CD4-positive, alpha-beta T cell treated with Interferon alpha-2 for 1 hour (primary cell): ENCODE results near the gene LRRC37A.
"Not testable (repeated sequence)": the region's sequence is repeated elsewhere in the genome, so short reads cannot be mapped to it uniquely, and the experiment has no call there.

Experiments
- DNase-seq, 2 donors: peaks; one replicate each; pipeline ENCODE4 v3.0.0-alpha.2; 2020 to 2022

Gene LRRC37A

GRCh38 chr17:46294831-46295230 is at the start of gene LRRC37A:
LRRC37A (plus strand) TSS chr17:46295131; CDS start chr17:46295134, 3 bp downstream.
- DNase-seq, result not testable (repeated sequence)

GRCh38 chr17:46249153-46249552 is 45.8 kb upstream of the LRRC37A start:
- DNase-seq, result not testable (repeated sequence)

- not testable (repeated sequence) for DNase-seq
Observed at GRCh38 chr17:46252804-46253203, 42.1 kb upstream of the LRRC37A start.

- peak; percentile 84 for DNase-seq
Observed at GRCh38 chr17:46253722-46254121, 41.2 kb upstream of the LRRC37A start.

GRCh38 chr17:46254215-46254614 is 40.7 kb upstream of the LRRC37A start:
- not testable (repeated sequence) for DNase-seq

DNA sequence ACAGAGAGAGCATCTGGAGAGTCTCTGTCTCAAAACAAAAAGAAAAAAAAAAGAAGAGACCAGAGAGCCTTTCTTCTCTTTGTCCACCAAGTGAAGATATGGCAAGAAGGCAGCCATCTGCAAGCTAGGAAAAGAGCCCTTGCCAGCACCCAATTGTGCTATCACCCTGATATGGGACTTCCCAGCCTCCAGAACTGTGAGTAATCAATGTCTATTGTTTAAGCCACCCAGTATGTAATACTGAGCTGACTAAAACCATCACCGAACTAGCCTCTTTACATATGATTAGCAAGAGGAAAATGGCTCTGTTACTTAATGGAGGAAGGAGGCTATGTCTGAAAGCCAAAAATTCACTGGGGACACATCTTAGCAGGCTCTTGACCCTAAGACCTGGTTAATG is 38.6 kb upstream of the LRRC37A start:
- DNase-seq, result not testable (repeated sequence)

GRCh38 chr17:46259845-46260661 is 34.9 kb upstream of the LRRC37A start:
- DNase-seq, result not testable (repeated sequence)

DNA sequence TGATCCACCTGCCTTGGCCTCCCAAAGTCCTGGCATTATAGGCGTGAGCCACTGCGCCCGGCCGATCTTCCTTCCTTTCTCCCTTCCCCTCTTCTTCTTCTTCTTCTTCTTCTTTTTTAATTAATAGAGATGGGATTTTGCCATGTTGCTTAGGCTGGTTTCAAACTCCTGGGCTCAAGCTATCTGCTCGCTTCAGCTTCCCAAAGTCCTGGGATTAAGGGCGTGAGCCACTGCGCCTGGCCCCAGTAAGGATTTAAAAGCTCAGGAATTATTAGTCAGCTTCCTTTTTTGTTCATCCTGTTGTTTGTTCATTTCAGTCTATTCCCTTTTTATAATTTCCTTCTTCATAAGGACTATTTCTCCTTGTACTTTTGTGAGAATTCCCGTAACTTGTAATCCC is 32.7 kb upstream of the LRRC37A start:
- no peak for DNase-seq

- DNase-seq, result peak in 1 of 2 donors; percentile 26
Observed at GRCh38 chr17:46264456-46265198, 30.3 kb upstream of the LRRC37A start.

- DNase-seq, result not testable (repeated sequence)
Observed at GRCh38 chr17:46266063-46266655, 28.8 kb upstream of the LRRC37A start.

- peak; percentile 84 for DNase-seq
Observed at GRCh38 chr17:46266656-46267544, 28.0 kb upstream of the LRRC37A start.

DNA sequence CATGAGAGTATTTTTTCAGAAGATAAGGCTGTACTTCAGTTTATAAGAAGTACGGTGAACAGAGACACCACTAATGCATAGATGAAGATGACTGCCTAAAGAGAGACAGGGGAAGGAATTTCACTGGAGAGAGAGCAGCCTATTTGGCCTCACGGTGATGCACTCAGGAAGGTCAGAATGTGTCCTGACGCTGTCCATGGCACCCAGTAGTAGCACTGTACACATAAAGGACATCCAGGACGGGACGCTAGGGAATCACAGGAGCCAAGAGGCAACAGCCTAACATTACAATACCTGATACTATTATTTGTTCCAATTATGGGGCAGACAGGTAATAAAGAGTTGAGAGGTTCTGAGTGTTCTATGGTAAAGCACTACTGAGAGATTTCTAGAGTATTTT is 24.9 kb upstream of the LRRC37A start:
- DNase-seq, result no peak

GRCh38 chr17:46273541-46274236 is 21.2 kb upstream of the LRRC37A start:
- DNase-seq, result no peak

GRCh38 chr17:46274238-46274637 is 20.7 kb upstream of the LRRC37A start:
- no peak for DNase-seq

DNA sequence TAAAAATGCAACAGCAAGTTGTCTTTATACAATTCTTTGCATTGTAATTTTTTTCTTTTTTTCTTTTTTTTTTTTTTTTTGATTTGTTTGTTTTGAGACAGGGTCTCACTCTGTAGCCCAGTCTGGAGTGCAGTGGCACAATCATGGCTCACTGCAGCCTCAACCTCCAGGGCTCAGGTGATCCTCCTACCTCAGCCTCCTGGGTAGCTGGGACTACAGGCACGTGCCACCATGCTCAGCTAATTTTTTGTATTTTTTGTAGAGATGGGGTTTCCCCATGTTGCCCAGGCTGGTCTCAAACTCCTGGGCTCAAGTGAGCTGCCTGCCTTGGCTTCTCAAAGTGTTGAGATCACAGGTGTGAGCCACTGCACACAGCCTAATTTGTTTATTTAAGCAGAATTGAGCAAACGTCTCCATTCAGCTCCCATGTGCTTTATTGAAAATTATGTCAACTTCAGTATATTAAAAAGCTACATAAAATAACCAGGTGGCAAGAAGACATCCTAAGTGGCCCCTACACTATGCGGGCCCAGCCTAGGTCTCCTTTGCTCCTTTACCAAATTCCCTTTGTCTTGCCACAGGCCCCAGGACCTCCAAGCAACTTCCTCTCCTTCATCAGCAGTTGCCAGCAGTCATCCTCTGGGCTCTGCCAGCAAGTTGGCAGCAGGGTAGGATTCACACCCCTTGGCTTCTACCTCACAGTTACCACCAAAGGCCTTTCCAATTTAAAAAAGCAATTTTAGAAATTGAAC is 18.0 kb upstream of the LRRC37A start:
- DNase-seq, result not testable (repeated sequence)

GRCh38 chr17:46281336-46281735 is 13.6 kb upstream of the LRRC37A start:
- not testable (repeated sequence) for DNase-seq

DNA sequence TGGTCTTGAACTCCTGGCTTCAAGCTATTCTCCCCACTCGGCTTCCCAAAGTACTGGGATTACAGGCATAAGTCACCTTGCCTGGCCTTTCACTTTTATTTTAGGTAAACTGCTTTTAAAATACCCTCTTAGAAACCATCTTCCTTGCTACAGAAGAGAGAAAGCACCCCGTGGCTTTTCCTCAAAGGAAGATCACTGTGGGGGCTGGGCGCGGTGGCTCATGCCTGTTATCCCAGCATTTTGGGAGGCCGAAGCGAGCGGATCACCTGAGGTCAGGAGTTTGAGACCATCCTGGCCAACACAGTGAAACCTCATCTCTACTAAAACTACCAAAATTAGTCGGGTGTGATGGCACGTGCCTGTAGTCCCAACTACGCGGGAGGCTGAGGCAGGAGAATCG is 12.3 kb upstream of the LRRC37A start:
- not testable (repeated sequence) for DNase-seq

DNA sequence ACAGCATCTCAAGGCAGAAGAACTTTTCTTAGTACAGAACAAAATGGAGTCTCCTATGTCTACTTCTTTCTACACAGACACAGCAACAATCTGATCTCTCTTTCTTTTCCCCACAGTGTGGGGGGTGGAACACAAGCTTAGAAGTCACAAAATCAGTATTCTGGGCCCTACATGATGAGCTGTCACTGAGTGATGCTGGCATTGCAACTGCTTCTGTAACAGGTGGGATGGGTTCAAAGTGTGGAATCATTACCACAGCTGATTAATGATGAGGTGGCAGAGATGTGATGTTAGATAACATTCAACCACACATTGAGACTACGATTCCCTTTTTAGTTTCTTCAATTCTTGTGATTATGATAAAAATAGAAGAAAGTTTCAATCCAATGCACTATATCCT is 10.5 kb upstream of the LRRC37A start:
- DNase-seq, result peak in 1 of 2 donors; percentile 23

DNA sequence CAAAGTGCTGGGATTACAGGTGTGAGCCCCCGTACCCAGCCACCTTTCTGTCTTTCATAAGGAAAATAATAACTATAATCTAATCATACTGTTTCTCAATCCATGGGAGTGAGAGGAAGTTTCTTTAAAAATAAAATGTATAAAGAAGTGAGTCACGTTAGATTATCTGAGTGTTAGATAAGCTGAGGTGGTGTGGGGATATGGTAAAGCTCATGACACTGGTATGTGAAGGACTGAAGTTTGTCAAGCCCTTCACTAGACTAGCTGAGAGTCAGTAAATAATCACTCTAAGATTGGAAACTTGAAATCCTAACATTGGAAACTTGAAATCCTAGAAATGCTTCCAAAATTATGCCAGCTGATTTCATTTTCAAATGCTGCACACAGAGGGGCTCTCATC is 9.4 kb upstream of the LRRC37A start:
- not testable (repeated sequence) for DNase-seq

GRCh38 chr17:46286764-46287221 is 8.1 kb upstream of the LRRC37A start:
- peak; percentile 83 to 88 for DNase-seq

DNA sequence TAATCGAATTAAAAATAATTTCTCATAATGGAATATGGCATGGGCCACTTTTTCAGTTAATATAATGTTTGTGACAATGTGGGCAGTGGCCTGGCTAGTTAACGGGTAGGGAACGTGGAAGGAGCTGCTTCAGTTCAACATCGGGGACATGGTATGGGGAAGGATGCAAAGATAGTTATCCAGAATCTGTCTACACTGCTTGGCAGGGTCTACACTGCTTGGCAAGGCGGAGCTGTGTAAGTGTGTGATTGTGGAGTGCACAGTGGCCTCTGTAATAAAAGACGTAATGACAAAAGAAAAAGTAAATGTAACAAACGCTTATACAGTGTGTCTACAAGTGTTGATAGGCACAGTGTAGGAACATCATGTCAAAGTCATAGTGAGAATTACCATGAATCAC is 7.3 kb upstream of the LRRC37A start:
- not testable (repeated sequence) for DNase-seq
